Activated naive CD4-positive, alpha-beta T cell (primary cell): ENCODE measurements around the gene VEGFB.

ENCODE experiments used
- DNase-seq, 4 experiments: peaks; one replicate each; lab custom pipeline; 2025; lab: John Stamatoyannopoulos, UW

The VEGFB gene

GRCh38 chr11:64283092-64283491 lies 48.7 kb downstream of the VEGFB start:
- DNase-seq: no peak

DNA sequence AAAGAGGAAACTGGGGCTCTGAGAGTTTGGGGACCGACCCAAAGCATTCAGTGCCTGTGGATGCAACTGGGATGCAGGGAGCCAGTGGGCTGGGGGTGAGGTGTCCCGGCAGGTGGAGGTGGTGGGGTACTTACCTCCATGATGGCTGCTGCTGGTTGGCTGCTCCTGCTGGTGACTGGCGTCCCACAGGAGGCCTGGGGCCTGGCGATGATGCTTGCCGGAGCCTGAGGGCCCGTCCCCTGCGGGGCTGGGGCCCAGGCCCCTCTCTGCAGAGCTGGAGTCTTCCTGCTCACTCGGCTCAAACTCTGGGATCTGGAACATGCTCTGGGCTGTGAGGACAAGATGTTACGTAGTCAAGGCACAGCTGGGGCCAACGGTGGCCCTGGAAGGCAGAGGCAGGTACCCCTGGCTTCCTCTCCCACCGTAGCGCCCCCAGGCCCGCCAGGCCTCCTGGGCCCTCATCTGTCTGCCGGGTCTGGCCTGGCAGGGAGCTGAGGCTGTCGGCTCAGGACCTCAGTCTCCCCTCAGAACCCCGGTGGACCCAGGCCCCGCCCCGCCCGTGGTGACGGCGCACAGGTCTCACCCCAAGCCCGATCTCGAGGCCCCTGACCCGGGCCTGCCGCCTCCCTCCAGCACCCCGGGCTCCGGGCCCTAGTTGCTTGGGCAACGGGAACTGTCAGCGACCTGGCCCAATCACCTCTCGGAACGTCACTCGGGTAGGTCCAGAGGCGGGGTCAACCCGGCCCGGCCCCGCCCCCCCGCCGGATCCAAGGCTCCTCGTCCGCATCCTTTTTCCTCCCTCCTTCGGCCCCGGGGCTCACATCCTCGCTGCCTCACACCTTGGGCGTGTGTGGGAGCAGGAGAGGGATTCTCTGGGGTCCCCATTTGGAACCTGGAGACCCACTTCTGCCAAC lies 49.9 kb downstream of the VEGFB start, which contains the start of gene BAD:
Gene BAD, minus strand, starts transcription at position 618 of the 914 bp plus-strand sequence. Its CDS starts 297 bp downstream, at position 321.
- peak; percentile 77 to 91 (median 86) for DNase-seq

DNA sequence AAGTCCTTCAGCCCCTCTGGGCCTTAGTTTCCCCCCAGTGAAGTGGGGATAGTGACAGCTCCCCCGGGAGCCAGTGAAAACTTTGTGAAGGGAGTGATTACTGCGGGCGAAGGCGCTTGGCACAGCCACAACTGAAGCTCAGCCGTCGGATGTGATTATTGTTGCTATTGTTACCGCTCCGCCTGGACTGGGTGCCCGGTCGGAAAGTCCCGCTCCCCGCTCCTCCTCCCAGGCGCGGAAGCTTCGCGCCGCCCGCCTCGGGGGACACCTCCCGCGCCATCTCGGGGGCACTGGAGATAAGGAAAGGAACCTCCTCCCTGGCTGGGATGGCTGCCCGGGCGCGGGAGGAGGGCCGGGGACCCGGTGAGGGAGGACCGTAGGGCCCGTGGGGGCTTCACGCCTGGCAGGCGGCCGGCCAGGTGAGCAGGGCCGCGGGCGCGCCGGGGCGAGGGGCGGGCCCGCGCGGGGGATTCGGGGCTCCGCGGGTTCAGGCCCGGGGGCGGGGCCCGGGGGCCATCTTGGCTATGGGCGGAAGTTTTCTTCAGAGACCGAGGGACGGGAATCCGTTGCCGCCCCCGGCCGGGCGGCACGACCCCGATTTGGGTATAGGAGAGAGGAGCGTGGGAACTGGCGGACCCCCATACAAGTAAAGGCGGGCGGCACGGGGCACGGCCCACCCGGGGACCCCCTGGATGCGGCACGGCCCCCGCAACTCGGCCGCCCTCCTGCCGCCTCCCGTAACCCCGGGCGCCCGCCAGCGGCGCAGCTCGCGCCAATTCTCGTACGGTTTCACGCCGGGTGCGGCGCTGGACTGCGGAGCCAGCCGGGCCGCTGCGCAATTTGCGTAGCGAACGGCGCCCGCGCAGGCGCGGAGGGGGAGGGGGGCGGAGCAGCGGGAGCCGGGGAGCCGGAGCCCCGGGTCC lies 50.8 kb downstream of the VEGFB start, which contains the start of gene GPR137:
Gene GPR137, plus strand, starts transcription at position 887 of the 923 bp plus-strand sequence. CDS start 677 bp downstream, outside the sequence.
- peak; percentile 88 to 94 (median 91) for DNase-seq

- DNase-seq: no peak
Observed at GRCh38 chr11:64285885-64286800, 51.8 kb downstream of the VEGFB start.

- DNase-seq: no peak
Observed at GRCh38 chr11:64286801-64287159, 52.4 kb downstream of the VEGFB start.

- DNase-seq: no peak
Observed at GRCh38 chr11:64287676-64288352, 53.4 kb downstream of the VEGFB start.

DNA sequence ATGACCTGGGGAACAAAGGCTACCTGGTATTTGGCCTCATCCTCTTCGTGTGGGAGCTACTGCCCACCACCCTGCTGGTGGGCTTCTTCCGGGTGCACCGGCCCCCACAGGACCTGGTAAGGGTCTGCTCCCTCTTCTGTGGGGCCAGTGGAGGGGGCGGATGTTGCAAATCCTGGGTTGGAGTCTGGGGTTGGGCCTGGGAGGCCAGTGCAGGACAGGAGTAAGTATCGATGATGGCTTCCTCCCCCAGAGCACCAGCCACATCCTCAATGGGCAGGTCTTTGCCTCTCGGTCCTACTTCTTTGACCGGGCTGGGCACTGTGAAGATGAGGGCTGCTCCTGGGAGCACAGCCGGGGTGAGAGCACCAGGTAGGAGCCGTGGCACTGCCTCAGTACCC lies 54.0 kb downstream of the VEGFB start:
- DNase-seq: no peak
